ENCODE measurements around the gene KLHL29.
"Not testable (repeated sequence)": the region's sequence is repeated elsewhere in the genome, so short reads cannot be mapped to it uniquely, and the experiment has no call there.

Gene KLHL29

DNA sequence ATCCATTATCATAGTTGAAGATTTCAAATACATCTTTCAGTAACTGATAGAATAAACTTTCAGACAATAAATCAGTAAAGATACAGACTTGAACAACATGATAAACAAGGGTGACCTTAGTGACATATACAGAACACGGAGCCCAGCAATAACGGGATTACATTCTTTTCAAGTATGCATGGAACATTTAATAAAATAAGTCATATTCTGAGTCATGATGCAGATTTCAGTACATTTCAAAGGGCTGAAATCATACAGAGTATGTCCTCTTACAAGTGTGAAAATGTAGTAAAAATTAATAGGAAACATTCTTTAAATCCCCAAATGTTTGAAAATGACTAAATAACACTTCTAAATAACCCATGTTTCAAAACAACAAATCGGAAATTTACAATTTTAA lies 17.2 kb upstream of the KLHL29 start:
- no peak for DNase-seq (ENCODE audit: low read depth in 3 of 3)

DNA sequence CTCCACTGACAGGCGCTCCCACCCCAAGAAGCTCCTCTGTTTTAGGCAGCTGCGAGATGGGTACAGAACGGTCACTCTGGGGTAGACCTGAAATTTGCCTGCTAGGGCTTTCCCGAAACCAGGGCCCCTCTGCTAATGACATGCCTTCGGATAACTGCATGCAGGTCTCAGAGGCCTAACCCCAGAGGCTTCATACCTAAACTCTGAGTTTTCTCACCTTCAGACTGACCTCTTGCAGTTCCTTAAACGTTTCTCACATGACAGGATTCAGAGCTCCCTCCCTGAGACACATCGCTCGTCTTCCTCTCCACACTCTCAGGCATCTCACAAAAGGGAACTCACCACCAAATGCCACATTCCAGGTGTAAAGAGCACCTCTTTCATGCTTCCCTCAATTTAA lies 11.3 kb upstream of the KLHL29 start:
- DNase-seq (ENCODE audit: low read depth in 3 of 3), result no peak

DNA sequence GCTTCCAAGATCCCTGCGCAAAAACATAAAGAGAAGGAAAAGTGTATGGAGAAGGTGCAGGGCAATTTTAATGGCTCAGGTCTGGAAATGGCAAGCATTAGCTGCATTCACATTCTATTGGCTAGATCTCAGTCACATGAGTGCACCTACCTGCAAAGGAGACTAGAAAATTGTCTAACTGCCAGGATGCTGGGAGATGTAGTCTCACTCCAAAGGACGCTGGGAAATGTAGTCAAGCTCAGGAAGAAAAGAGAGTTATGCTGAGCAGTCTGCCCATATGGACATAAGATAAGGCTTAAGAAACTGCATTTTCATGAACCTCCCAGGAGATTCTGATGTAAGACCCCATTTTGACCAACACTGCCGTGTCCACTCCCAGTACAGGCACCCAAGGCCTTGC lies 9.5 kb upstream of the KLHL29 start:
- no peak for DNase-seq (ENCODE audit: low read depth in 3 of 3)

DNA sequence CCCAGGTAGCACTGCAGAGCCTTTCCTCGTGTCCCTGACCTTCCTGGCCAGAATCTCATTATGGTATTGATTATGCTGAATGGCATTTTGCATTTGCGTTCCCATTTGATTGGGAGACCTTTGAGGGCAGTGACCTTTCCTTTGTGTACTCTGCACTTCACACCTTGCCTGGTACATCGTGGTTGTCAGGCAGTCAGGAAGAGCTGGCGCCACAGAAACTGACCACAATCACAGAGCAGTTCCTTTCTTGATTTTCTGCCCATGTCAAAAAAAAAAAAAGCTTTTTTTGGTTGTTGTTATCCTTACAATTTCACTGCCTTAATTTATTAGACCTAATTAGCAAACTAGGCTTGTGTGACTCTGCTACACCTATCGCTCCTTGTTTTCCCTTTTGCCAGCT lies 8.9 kb upstream of the KLHL29 start:
- no peak for DNase-seq (ENCODE audit: low read depth in 3 of 3)

DNA sequence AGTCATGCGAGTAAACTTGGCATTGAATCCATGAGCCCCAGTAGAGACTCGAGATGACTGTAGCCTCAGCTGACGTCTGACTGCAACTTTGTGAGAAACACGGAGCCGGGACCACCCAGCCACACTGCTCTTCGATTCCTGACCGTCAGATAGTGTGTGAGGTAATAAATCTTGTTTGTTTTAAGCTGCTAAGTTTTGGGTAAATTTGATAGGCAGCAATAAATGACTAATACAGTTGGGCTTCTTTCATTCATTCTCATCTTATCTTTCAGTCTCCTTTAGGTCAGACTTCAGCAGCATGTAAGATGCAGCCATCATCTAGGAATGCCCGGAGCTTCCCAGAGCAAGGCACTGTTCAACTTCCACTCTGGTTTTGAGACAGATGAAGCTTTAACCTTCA lies 8.0 kb upstream of the KLHL29 start:
- DNase-seq (ENCODE audit: low read depth in 3 of 3), result no peak

DNA sequence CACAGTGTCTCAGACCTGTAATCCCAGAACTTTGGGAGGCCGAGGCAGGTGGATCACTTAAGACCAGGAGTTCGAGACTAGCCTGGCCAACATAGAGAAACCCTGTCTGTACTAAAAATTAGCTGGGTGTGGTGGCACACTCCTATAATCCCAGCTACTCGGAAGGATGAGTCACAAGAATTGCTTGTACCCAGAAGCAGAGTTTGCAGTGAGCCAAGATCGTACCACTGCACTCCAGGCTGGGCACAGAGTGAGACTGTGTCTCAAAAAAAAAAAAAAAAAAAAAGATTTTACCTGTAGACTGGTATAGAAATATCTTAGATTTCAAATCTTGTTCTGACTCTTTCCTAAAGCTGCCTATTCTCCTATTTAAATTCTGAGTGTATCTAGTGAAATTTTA lies 7.2 kb upstream of the KLHL29 start:
- DNase-seq (ENCODE audit: low read depth in 3 of 3), result no peak

DNA sequence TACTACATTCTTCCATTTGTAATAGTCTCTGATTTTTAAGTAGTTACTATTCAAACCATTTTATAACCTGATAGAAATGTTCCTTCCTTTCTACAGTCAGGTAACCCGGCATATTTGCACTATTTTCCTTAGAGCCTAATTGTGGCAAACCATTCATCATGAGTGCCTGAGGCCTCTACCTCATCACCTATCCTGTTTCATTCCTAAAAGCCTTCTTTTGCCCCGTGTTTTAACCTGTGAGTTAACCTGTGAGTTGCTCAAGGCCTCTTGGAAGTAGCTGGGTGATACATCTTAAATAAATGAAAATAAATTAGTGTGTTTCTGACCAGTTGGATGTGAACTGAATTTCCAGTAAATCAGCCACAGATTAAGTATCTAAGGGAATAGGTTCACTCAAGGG lies 6.5 kb upstream of the KLHL29 start:
- DNase-seq (ENCODE audit: low read depth in 3 of 3), result no peak

DNA sequence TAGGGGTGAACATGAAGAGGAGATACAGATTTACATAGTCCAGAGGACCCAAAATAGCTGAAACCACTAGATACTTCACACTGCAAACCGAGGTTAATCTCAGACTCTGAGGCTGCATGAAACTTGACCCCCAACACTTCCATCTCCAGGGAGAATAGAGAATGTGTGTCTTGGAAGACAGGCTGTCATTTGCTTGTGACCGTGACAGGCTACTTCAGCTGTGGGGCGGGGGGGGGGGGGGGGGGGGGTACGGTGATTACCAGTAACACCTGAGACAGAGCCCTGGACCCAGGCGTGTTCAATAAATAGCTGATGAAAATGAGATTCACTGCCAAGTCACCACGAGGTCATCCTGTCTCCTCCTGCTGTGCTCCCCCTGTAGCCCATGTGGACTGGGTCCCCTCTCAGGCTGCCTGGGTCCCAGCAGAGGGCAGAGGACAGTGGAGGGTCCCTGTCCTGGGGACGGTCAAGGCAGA lies 5.7 kb upstream of the KLHL29 start:
- no peak for DNase-seq (ENCODE audit: low read depth in 3 of 3)

DNA sequence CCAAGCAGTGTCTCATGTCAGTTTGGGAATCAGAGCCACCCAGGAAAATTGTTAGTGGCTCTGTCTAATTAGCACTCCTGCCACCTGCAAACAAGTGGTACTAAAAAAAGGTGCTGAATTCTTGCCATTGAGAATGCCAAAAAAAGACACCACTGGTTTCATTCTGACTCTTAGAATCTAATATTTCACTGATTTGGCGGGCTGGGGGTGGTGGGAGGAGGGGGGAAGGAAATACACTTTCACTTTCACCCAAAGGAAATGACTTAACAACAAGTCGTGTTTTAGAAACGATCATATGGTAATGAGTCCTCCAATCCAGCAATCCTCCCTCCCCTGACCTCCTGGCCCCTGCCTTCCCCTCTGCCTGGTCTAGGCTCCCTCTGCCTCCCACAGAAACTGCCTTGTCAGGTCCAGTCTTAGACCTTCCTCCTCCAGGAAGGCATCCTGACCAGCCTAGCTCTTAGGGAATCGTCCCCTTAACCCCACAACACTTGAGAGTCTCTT lies 4.4 kb upstream of the KLHL29 start:
- DNase-seq (ENCODE audit: low read depth in 3 of 3), result peak in 2 of 3 experiments; percentile 23 to 46

DNA sequence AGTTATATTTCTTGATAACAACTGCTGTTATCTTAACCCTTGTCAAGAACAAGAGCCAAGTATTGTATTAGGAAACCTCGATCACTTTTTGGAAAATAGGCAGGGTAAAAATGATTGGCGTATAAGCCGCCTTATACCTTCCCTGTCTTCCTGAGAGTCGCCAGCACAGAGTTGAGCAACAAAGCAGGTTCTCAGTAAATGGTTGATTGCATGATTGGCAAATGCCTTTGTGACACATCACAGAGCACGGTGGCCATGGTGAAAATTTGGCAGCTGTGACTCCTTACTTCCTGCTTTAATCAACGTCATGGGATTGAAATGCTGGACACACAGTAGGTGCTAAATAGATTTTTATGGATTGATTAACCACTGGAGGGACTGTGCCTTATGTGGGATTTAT lies 3.9 kb upstream of the KLHL29 start:
- DNase-seq (ENCODE audit: low read depth in 3 of 3), result no peak

DNA sequence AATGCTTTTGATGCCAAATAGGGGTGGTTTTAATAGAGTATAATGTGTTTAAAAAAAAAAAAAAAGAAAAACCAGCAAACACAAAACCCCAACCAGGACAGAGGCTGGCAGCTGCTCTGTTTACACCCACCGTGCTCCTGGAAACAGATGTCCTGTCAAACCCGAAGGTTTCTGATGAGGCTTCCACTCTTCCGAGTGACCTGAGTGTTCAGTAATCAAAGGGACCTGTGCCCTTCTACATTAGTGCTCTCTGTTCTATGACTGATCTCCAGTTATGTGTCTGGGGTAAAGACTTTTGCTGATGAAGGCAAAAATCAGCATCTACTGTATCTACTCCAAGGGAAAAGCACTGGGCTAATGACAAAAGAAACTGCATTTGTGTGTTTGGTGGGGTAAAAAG lies 3.5 kb upstream of the KLHL29 start:
- DNase-seq (ENCODE audit: low read depth in 3 of 3), result no peak

DNA sequence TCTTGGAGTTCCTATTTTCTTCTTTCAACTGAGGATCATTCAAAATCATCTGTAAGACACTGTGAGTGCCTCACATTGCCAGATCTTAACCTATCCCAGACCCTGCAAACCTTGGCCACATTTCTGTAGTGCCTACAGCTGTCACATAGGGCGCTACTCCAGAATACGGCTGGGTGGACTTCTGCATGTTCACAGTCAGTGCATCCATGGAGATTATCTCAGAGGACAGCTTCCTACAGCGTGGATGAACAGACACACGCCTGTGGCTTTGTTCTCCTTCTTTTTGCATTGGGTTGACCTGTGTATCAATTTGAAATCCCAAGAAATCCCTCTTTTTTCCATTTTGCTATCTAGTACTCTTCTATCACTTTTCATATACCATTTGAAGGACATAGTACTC lies 1.9 kb upstream of the KLHL29 start:
- DNase-seq (ENCODE audit: low read depth in 3 of 3), result no peak

DNA sequence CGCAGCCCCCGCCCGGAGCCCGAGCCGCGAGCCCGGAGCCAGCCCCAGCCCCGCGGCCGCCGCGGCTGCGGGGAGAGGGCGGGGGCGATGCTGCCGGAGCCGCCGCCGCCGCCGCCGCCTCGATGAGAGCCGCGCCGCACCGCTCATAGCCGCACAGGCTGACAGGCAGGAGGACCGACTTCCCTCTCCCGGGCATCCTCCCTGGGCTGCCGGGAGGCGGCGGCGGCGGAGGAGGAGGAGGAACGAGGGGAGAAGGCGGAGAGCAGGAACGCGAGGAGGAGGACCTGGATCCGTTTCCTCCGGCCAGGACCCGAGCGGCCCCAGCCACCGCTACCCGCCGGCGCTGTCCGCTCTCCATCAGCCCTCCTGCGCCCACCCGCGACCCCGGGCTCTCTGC lies 370 bp downstream of the KLHL29 start:
- DNase-seq (ENCODE audit: low read depth in 3 of 3), result peak in 1 of 3 experiments; percentile 19

DNA sequence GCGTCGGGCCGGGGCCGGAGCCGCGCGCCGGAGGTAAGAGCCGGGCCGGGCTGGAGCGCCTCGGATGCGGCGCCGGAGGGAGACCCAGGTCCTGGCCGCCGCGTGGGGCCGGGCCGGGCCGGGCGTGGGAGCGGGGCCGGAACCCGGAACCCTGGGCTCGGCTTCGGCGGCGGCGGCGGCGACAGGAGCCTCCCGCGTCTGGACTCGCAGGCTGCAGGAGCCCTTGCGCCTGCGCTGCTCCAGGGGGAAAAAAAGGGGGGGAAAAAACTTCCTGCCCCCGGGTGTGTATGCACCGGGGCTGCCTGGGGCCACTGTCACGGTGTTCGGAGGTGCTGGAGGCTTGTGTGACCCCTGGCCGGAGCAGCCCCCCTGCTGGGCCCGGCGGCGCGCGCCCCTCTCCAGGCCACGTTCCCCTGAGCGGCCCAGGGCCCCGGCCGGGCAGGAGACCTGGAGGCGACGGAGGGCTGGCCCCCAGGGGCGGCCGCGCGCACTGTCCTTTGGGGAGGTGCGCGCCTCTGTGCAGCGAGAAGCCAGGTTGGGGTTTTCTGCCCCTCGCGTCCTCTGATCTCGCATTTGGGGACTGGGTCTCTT lies 864 bp downstream of the KLHL29 start:
- no peak for DNase-seq (ENCODE audit: low read depth in 3 of 3)

DNA sequence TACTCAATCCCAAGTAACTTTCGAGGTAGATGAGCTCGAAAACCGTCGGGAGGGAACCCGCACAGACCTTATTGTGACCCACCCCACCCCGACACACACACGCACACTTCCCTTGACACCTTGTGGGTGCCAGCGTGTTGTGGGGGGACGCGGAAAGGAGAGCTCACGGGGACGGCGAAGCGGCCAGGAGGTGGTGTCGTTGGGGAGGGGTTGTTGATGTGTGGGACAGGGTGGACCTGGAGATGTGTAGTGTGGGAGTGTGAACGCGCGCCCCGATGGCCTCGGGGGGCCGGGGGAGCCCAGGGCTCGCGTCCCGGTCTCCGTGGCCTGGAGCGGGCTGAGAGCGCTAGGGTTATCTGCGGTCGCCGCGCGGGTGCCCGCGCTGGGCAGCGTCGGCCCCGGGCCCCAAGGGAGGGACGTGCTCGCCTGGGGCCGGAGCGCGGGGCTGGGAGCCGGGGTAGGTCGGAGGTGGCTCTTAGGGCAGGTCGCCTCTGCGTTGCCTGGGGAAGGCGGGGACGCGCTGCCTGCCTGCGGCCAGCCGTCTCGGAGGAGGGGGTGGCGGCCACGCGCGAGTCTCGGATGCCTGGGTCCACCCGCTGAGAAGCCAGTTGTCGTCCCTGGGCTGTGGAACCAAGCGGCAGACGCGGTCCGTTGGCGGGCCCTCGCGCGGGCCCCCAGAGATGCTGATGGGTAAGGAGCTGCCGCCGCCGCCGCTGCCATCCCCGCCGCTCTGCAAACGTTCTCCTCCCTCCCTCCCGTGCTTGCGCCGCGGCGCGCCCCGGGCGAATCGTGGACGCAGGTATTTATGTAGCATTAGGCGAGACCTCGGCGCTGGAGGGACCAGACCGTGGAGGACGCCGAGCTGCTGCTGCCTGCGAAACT lies 1.6 kb downstream of the KLHL29 start:
- DNase-seq (ENCODE audit: low read depth in 3 of 3), result no peak

DNA sequence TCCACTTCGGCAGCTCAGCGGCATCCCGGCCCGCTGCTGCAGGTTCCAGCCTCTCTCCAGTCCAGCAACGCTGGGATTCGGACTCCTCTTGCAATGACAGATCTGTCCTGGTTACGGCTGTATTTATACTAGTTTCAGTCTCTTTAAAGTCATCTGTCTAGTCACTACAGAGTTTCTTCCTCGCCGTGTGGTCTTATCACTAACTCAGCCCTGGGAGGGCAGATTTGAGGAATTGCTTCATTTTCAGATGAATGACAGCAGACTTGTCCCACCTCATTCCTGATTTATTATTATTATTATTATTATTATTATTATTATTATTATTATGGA lies 2.2 kb downstream of the KLHL29 start:
- DNase-seq (ENCODE audit: low read depth in 3 of 3), result no peak

DNA sequence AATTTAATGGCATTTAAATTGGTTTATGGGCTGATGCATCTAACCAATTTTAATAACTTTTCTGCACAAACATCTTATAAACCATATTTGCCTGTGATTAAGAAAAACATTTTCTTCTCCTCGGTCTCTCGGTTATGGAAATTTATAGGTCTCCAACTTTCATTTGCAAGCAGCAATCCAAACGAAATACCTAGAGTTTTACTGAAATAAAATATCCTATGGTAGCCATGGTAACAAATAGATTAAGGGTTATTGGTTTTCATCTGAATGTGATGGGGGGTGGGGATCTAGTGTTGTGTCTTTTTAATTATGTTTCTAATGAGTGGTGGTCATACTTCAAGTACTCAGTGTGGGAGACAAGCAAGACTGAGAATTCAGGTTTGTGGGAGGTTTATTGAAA lies 2.9 kb downstream of the KLHL29 start:
- DNase-seq (ENCODE audit: low read depth in 3 of 3), result no peak

DNA sequence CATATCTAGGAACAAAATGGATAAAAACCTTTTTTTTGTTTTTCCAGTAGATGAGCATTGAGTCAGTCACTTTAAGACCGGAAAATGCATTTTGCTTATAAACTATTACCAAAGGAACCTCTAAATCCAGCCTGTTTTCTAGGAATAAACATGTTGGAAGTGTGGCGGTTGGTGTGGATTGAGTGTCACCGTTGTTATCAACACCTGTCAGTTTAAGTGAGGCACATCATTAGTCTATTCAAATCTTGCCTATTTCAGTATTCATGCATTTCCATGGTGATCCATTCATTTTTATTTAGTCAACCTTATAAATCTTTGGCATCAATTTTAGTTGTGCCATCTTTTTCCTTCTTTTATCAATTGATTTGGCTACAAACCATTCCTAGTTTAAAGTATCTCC lies 3.3 kb downstream of the KLHL29 start:
- DNase-seq (ENCODE audit: low read depth in 3 of 3), result no peak

DNA sequence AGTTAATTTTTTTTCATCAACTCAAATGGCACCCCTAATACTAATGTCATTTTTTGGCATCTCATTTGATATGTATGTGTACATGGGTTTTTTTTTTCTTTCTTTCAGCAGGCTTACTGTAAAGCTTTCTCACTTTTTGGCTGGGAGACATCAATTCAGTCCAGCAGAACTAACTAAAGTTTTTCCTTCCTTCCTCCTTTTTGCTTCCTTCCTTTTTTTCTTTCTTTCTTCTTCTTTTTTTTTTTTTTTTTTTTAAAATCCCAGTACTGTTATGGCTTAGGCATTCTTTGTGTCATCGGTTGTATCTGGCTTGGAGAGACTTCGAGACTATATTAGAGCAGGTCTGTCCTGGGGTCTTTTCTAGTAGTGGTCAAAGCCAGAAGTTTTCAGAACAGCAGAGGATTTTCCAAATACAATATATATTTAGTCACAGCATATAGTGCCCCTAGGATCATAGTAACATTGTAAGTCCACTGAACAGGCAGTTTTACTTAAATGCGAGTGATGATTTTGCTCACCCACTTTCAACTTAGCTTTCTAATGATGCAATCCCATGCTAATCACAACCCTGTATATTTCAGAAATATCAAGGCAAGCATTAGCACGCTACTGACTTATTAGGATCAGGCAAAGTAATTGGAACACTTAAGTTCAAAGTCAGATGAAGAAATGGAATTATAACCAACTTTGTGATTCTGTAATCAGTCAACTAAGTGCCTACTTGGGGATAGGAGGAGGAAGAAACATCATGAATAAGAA lies 4.0 kb downstream of the KLHL29 start:
- DNase-seq (ENCODE audit: low read depth in 3 of 3), result no peak

DNA sequence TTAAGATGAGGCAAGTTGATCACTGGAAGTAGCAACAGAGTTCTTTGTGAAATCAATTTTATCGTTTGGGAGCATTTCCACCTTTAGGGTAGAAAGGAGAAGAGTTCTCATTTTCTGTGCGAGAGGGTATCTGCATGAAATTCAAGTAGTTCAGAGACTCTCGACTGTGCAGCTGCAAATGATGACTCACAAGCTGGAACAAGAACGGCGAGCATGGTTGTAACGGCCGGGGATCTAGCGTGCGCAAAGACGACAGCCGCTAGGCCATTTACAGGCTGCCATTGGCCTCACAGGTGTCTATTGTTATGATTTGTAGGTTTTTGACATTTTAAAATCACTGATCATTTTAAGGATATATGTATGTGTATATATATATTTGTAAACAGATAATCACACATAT lies 5.2 kb downstream of the KLHL29 start:
- no peak for DNase-seq (ENCODE audit: low read depth in 3 of 3)

DNA sequence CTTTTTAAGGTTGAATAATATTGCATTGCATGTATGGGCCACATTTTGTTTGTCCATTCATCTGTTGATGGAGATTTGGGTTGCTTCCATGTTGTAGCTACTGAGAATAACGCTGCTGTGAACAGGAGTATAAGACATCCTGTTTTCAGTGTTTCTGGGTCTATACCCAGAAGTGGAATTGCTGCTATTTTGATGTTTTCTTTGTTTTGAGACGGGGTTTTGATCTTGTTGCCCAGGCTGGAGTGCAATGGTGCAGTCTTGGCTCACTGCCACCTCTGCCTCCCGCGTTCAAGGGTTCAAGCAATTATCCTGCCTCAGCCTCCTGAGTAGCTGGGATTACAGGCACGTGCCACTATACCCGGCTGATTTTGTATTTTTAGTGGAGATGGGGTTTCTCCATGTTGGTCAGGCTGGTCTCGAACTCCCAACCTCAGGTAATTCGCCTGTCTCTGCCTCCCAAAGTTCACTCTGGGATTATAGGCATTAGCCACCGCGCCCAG lies 6.3 kb downstream of the KLHL29 start:
- not testable (repeated sequence) for DNase-seq (ENCODE audit: low read depth in 3 of 3)

DNA sequence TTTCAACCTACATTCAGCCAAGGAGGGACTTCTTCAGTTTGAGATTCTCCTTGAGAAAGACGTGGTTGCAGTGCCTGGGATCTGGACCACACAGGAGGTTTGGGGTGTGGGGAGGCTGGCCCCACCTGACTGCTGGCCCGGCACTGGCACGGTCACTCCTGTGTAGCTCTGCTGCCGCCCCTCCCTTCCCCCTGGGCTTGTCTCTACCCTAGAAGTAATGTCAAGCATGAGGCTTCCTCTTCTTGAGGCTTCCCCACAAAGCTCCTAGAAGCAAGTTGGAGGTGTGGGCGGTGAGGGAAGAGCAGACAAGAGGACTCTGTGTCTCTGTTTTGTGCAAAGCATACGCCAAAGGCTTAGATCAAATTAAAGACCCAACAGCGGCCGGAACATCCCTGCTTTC lies 8.7 kb downstream of the KLHL29 start:
- DNase-seq (ENCODE audit: low read depth in 3 of 3), result no peak

DNA sequence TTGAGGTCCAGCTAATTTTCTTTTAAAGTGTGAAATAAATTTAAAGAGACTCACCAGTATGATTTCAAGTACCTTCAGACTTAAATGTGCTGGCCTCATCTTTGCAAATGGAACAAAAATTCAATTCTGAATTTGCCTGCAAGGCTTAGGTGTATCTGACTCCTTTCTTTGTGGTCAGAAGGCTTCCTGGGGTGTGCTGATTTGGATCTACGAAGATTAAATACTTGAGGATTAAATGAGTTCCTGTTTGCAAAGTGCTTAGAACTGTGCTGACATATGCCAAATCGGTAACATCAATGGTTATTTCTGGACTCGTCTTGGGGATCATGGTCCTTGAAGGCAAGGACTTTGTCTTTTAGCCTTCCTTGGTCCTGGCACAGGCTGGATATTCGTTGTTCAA lies 9.7 kb downstream of the KLHL29 start:
- DNase-seq (ENCODE audit: low read depth in 3 of 3), result no peak
